ENCODE results near the gene TMEM223.
A peak's percentile ranks its signal among the peaks of the same experiment; 100 is the strongest.
"Not testable (repeated sequence)": the region's sequence is repeated elsewhere in the genome, so short reads cannot be mapped to it uniquely, and the experiment has no call there.

The TMEM223 gene, protein sequence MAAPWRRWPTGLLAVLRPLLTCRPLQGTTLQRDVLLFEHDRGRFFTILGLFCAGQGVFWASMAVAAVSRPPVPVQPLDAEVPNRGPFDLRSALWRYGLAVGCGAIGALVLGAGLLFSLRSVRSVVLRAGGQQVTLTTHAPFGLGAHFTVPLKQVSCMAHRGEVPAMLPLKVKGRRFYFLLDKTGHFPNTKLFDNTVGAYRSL

DNA sequence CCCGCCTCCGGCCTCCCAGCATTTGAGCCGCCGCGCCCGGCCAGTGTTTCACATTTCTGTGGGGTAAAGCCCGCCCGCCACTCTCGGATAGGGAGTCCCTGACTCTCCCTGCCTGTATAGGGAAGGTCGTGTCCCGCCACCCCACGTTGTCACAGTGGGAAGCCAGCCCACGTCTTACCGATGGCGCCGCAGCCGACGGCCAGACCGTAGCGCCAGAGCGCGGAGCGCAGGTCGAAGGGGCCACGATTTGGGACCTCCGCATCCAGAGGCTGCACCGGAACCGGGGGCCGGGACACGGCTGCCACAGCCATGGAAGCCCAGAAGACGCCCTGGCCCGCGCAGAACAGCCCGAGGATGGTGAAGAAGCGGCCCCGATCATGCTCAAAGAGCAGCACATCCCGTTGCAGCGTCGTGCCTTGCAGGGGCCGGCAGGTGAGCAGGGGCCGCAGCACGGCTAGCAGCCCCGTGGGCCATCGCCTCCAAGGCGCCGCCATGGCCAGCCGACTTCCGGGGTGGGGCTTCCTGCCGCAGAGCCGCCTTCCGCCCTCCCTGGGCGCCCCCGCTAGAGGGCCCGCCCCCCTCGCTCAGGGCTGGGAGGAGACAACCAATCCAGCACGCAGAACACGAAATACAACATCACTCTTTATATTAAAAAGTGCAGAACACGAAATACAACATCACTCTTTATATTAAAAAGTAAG lies at the start of gene TMEM223:
TSS of gene TMEM223 (minus strand) at position 506 of the 701 bp plus-strand sequence. CDS start at position 494, 12 bp downstream.
- DNase-seq: peak; percentile 93

DNA sequence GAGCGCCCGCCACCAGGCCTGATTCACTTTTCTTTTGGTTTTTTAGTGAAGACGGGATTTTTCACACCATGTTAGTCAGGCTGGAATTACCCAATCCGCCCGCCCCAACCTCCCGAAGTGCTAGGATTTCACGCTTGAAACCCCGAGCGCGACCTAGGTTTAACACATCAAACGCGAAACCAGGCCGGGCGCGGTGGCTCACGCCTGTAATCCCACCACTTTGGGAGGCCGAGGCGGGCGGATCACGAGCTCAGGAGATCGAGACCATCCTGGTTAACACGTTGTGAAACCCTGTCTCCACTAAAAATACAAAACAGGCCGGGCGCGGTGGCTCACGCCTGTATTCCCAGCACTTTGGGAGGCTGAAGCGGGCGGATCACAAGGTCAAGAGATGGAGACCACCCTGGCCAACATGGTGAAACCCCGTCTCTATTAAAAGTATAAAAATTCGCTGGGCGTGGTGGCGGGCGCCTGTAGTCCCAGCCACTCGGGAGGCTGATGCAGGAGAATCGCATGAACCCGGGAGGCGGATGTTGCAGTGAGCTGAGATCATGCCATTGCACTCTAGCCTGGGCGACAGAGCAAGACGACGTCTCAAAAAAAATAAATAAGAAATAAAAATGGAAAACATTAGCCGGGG lies 49.0 kb upstream of the TMEM223 start:
- DNase-seq: peak; percentile 71

DNA sequence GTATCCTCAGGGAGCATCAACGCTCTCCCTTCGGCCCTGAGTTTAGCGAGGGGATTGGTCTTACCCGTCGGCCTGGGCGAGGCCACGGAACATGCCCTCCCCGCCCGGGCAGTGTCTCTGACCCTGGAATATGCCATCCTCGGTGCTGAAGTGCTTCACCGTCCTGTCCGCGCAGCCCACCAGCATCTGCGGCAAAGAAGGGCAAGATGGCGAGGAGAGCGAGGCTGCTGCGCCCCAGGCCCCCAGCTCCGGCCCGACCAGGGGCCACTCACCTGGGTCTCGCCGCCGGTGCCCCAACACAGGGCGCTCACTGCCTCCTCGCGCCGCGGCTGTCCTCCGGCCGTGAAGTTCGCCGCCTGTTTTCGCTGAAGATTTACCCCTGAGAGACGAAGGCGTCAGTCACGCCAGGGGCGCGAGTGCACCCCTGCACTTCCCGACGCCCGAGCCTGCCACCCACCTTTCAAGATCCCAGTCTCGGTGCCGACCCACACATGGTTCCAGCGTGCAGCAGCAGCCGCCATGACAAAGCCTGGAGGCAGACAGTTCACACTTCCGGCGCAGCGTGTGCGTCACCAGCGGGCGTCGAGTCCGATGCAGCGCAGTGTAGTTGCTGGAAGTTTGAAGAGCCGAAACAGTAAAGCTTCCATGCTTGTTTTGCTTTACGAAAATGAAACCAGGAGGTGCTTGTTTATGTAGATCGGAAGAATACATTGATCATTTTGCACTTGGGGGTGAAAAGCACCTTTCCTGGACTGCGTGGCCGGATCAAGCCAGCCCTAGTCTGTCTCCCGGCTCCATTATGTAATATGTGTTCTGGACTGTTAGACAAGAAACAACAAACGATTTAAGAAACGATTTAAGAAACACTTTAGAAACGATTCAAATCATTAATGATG lies 47.5 kb upstream of the TMEM223 start, which contains the start of gene WDR74:
TSS of gene WDR74 (minus strand) at position 541 of the 896 bp plus-strand sequence. CDS start at position 521, 20 bp downstream.
- DNase-seq: peak; percentile 96

DNA sequence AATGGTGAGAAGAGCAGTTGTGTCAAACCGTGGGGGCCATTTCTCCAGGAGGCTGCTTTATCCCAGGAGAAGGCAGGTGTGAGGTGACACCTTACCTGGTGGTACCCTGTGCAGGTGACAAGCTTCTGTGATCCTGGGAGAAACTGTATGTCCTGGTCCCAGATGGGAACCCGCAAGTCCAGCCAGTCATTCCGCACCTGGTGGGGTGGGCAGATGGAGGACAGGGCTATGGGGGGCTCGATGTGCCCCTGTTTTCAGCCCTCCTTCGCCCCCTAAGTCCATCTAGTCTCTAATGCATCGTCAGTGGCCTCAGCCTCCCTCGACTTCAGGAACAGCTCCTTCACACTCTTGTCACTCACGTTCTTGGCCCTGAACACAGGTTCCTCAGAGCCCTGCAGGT lies 43.5 kb upstream of the TMEM223 start:
- DNase-seq: no peak

DNA sequence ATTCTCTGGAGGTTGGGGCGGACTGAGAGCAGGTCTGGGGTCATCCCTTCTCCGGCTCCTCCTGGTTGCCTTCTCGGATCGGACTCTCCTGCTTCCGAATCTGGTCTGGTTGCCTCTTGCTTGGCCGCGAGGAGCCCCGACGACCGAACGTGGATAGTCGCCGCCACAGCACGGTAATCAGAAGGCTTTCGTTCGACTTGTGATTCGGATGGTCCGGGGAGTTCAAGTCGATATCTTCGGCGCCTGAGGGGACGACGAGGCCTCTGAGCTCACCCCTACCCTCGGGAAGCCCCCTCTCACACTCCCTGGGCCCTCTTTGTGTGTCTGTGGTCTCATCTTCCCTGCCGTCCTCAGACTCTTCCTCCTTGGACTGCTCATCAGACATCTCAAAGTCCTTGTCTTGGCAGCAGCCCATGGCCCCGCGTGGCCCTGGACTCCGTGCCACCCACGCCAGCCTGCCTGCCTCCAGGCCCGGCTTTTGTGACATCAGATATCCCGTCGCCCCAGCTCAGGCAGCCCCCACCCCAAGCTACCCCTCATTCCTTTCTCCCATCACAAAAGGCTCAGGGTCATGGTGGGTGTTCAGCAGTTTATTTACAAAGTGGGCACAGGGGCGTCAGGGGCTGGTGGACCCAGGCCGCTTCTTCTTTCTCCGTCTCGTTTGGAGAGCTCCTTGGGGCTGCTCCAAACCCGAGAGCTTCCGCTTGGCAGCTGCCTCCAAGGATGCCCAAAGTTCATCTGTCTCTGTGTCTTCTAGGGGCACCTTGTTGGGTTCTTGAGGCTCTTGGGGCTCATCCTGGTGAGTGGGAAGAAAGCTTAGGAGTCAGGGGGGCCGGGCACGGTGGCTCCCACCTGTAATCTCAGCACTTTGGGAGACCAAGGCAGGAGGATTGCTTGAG lies 40.8 kb upstream of the TMEM223 start, which contains the start of gene TEX54:
TSS of gene TEX54 (minus strand) at position 506 of the 899 bp plus-strand sequence.
- DNase-seq: no peak

DNA sequence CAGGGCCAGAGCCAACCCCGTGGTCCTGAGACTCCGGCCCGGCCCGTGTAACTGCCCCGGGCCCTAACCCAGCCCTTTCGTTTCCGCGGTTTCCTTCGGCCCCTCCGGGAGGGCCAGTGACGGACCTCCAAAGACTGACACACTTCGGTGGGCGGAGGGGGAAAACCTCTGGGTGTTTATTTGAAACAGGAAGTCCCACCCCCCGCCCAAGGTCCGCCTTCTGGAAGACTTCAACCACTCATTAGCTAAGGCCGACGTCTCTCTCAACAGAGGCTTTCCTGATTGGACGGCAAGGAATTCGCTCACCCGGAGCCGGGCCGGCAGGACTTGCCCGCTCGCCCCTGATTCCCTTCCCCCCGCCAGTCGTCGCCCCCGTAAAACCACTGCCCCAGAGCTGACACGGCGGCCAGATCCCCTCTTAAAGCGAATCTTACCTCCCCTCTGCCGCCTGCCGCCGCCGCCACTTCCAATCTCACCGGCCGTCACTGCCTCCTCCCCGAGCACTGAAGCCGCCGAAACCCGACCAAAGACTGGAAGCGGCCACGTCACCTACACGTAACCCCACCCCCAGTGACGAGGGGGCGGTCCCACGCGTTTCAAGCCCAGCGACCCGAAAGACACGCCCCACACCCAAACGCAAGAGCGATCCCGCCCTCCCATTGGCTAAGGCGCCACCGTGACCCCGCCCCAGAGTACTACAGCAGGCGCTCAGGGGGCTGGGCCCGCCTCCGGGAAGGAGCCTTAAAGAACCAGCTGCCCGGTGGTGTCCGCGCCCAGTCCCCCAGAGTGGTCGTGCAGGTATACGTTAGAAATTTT lies 39.9 kb upstream of the TMEM223 start, which contains the start of gene STX5:
TSS of gene STX5 (minus strand) at position 532 of the 816 bp plus-strand sequence. CDS start 808 bp downstream, outside the sequence.
- peak; percentile 100 for DNase-seq

DNA sequence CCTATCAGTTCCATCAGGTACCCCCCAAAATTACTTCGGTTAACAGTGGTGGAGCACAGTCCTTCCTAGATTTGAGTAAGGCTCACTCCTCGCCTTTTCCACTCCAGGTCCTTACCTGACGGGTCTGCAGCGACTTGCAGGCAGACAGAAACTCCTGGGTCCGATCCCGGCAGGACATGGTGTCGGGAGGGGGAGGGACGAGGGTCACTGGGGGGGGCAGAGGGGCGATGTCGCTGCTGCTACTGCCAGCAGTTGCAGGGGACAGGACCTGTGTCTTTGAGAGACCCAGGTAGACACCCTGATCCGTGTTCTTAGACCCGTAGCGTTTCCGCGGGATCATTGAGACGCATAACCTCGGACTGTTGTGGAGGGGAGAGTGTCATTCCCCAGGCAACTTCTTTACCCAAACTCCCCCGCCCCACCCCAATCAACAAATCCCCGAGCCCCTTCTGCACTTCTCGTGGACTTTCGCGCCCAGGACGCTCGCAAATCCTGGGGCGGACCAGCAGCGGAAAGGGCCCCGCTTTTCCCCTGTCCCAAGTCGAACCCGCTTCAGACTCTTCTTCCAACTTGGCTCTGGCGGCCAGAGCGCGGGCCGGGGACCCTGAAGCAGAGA lies 39.2 kb upstream of the TMEM223 start:
- no peak for DNase-seq

DNA sequence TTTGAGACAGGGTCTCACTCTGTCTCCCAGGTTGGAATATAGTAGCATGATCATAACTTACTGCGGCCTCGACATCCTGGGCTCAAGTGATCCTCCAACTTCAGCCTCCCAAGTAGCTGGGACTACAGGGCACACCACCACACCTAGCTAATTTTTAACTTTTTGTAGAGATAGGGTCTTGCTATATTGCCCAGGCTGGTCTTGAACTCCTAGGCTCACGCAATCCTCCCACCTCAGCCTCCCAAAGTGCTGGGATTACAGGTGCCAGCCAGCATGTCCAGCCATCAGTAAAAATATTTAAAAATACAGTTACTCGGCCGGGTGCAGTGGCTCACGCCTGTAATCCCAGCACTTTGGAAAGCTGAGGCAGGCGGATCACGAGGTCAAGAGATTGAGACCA lies 36.3 kb upstream of the TMEM223 start:
- DNase-seq: not testable (repeated sequence)

DNA sequence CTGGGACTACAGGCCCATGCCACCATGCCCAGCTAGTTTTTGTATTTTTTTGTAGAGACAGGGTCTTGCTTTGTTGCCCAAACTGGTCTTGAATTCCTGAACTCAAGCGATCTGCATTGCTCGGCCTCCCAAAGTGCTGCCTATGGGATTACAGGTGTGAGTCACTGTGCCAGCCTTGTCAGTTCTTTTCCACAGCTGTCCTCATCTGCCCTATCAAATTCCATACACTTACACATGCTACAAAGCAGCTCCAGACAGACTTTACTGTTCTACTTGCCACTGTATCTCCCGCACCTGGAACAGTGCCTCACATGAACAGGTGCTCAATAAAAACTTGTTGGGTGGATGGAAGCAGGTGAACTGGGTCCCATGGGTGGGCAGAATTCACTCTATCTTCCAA lies 31.9 kb upstream of the TMEM223 start:
- DNase-seq: no peak

DNA sequence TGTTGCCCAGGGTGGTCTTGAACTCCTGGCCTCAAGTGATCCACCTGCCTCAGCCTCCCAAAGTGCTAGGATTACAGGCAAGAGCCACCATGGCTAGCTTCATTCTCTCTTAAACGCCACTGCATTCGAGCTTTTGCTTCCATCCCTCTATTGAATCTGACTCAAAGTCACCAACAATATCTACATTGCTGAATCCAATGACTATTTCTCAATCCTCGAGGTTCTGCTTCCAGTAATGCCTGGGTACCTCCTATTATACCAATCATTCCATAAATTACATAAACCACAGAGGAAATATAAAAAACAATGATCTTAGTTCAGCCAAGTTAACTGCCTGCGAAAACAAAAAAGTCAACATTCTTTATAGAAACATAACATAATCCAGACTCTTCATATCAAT lies 25.3 kb upstream of the TMEM223 start:
- no peak for DNase-seq

DNA sequence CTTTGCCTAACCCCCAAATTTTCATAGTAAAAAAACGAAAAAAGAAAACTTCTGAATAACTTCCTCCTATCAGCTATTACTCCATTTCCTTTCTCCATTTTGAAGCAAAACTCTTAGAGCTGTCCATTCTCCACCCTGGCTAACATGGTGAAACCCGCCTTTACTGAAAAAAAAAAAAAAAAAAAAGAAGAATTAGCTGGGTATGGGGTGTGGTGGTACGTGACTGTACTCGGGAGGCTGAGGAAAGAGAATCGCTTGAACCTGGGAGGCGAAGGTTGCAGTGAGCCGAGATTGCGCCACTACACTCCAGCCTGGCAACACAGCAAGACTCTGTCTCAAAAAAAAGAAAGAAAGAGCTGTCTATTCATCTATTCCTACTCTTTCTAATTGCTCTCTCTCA lies 24.8 kb upstream of the TMEM223 start:
- DNase-seq: no peak

DNA sequence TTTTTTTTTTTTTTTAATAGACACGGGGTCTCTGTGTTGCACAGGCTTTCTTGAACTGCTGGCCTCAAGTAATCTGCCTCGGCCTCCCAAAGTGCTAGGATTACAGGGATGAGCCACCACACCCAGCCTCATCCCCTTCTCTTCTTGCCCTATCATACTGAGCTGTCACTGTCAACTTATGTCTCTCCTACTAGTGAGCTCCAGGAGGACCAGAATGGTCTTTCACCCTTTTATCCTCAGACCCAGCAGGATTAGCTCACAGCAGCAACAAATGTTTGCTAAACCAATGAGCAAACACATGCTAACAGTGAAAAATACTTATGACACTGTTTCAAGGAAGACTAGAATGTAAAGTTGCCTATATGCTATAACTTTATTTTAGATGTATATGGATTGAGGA lies 19.9 kb upstream of the TMEM223 start:
- no peak for DNase-seq

DNA sequence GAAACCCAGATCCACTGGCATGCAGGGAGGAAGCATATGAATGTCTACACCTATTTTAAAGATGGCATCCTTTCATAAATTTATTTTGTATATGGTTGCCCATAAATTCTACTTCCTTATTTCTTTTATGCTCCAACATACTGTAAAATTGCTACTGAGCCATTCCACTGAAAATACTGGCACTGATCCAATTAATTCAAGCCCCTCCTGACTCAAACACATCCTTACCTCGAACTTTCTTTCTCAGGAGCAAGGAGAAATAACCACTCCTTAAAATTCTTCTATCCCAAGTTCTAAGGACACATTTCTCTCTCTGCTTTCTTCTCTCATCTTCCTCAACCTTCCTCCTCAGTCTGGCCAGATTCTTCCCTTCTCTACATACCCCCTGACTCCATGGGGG lies 18.9 kb upstream of the TMEM223 start:
- DNase-seq: no peak

DNA sequence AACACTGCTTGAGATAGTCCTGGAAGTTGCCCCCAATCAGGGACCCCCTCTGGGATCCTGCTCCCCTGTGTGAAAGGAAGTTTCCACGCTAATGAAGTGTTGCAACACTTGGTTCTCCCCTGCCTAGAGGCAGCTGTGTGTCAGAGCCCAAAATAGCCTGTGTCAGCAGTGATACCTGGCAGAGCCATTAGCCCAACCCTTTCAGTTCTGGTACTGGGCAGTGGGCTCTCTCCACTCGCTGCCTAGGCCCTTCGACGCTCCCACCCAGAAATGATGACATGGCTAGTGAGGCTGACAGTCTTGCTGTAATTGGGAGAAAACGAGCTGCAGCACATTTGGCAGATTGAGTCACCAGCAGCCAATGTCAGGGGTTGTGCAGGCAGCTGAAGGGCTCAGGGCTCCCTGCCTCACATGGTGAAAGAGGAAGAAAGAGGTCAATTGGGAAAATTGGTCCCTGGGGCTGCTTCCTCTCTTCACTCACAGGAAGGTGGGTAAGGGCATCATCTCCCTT lies 14.9 kb upstream of the TMEM223 start:
- DNase-seq: no peak

DNA sequence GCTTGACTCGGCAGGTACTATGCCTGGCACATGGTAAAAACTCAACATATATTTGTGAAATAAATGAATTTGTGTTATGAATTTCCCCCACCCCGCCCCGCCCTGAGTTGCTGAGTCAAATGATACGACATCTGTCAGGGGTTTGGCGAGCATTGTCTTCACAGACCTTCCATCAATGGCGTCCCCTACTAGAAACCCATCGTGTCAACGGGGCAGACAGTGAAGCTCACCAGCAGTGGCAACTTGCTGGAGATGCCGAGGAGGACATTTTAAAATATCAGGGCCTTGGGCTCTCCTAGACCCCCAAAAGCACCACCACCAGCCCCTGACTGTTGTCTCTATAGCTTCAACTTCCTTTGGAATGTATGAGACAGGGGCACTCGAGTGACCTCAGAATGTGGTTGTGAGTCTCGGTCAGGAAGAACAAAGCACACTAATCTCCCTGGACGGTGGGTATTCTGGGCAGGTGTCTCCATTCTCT lies 14.2 kb upstream of the TMEM223 start:
- no peak for DNase-seq

DNA sequence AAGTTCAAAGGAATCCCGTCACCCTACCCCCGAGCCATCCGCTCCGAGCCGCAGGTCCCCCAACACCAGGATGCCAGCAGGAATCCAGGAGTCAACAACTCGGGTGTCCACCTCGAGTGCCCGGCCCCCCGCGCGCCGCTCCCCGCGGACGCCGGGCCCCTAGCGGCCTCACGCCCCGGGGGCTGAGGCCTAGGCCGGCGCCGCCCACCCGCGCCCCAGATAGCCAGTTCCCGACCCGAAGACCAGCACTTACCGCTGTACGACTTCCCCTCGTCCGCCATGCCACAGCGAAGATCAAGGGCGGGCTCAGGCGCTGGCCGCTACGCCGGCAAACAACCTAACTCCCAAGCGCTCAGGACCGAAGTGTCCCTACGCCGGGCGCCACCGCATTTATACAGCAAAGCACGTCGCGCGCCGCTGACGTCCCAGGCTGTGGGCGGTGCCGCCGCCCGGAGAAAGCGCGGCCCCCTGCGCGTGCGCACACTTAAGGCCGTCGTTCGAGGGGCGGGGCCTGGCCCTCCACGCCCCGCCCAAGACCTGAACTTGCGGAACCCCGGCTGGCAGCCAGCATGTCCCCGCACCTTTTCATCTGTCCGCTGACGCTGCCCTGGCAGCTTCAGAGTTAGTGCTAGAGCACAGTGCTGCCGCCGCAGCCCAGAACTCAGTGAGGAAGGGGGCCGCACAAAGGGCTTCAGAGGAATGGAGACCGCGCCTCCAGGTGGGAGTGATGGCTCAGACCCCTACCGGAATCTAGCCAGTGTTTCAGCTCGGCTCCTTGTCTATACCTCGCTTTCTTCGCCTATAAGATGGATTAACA lies 13.5 kb upstream of the TMEM223 start, which contains the start of gene NXF1:
TSS of gene NXF1 (minus strand) at position 365 of the 817 bp plus-strand sequence. CDS start at position 281, 84 bp downstream.
- DNase-seq: peak; percentile 98

DNA sequence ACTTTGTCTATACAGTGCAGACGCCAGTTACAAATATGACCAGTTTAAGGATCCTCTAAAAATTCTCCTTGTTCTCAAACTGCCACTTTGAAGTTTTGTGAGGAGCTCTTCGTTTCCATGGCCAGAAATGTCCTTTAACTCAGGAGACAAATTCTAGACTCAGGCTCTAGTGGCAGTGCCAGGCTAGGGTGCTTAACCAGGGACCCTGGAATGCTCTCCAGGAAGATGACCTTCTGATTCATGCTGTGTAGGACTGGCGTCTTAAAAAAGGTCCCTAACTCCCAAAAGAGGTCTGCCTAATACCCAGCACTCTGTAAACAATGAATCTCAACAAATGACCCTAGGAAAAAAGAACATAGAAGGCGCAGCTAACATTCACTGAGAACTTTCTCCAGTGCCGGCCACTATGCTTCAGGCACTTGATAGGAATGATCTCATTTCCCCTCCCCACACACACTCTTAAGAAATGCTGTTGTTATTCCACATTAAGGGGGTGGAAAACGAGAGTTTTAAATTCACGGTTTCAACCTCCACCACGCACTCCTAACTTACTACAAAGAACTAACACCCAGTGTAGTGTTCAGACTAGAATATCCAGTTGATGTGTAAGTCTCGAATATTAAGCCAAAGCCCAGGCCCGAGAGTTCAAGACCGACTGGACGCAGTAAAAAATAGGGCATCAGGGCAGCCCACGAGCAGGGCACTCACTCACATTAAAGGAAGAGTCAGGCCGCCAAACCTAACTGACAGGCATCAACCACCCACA lies 12.7 kb upstream of the TMEM223 start:
- no peak for DNase-seq

DNA sequence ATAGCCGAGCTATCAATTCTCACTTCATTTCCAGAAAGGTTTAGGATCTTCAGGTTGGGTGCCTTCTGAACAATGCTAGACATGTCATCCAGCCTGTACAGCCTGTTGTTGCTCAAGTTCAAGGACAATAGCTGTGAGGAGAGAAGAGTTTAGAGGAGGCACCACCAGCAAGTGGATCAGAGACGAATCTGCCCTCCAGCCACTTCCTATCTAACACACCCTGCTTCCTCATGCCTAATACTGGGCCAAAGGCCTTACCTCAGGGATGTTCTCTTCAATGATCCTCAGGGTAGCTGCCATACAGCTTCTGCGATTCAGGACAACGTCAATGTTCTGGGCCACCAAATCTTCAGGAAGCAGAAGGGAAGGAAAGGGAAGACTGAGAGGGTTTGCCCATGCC lies 9.3 kb upstream of the TMEM223 start:
- DNase-seq: no peak

Measured in right forelimb (tissue), 1 donor.